LNCaP clone FGC (cell line): ENCODE data around the gene CCDC107.
A peak's percentile ranks its signal among the peaks of the same experiment; 100 is the strongest.

Experiments
- DNase-seq: peaks from one replicate; pipeline ENCODE4 v3.0.0-alpha.2; 2011; ENCODE audit warnings: low read depth
- H3K4me3 ChIP-seq: 2 replicates; pipeline ENCODE4 v1.5.1; 2011; ENCODE audit warnings: mild to moderate bottlenecking, low read depth, low read length, control low read depth
- CTCF ChIP-seq: IDR thresholded peaks from 2 replicates; pipeline ENCODE4 v1.5.1; 2012; ENCODE audit warnings: mild to moderate bottlenecking; ENCODE audit not compliant: control insufficient read depth, insufficient read depth; ENCODE audit errors: extremely low read depth

CCDC107 gene

GRCh38 chr9:35690294-35690613, 32.2 kb downstream of the CCDC107 start:
- H3K4me3 ChIP-seq, result peak overlapping the region; percentile 58
- TF ChIP-seq CTCF, result no peak
- no peak for DNase-seq

GRCh38 chr9:35690614-35691333, 32.7 kb downstream of the CCDC107 start:
- H3K4me3 ChIP-seq, result peak overlapping the region; percentile 58
- no peak for DNase-seq
- TF ChIP-seq CTCF, result no peak

GRCh38 chr9:35691334-35691650, 33.2 kb downstream of the CCDC107 start:
- peak overlapping the region; percentile 58 for H3K4me3 ChIP-seq
- DNase-seq, result no peak
- no peak for TF ChIP-seq CTCF

GRCh38 chr9:35691757-35692301, 33.7 kb downstream of the CCDC107 start:
- DNase-seq, result no peak
- TF ChIP-seq CTCF, result no peak
- no peak overlapping the region for H3K4me3 ChIP-seq

- no peak overlapping the region for H3K4me3 ChIP-seq
- no peak for DNase-seq
- no peak for TF ChIP-seq CTCF
These were observed 37.9 kb downstream of the CCDC107 start for GRCh38 chr9:35695943-35696401.

- H3K4me3 ChIP-seq, result no peak overlapping the region
- peak; percentile 86 for TF ChIP-seq CTCF
- DNase-seq, result no peak
These were observed 38.6 kb downstream of the CCDC107 start for GRCh38 chr9:35696520-35697215.
